PC-9 (cell line): ENCODE measurements around the gene TGFB3.

Experiments
- EZH2 ChIP-seq: fragments of 200-600 bp; sonication (generic); IDR thresholded peaks from 2 replicates; pipeline ENCODE4 v1.8.0; 2017; ENCODE audit warnings: antibody characterized with exemption, low read depth
- TF ChIP-seq, protein P1 (sequence below): fragments of 200-600 bp; sonication (generic); conservative IDR thresholded peaks from 2 replicates; pipeline ENCODE4 v1.6.1; 2017; ENCODE audit warnings: mixed run types, antibody characterized with exemption, mild to moderate bottlenecking, moderate library complexity

DNA sequence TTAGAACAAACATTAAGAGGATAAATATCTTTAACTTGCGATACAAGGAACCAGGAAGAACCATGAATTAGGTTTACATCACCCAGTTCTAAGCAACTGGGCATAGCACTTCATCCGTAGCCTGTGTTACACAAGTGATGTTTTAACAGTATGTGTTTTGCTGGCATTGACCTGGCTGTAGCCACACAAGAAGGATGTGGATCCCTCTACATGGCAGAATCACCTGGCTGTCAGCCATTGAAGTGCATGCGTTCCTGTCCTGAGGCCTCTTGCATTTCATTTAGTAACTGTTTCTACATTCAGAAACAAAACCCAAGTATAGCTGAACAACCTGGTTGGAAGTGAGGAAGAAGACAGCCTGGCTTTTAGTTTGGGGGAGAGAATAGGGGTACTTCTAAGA is 72.2 kb downstream of the TGFB3 start:
- TF ChIP-seq, protein P1, sequence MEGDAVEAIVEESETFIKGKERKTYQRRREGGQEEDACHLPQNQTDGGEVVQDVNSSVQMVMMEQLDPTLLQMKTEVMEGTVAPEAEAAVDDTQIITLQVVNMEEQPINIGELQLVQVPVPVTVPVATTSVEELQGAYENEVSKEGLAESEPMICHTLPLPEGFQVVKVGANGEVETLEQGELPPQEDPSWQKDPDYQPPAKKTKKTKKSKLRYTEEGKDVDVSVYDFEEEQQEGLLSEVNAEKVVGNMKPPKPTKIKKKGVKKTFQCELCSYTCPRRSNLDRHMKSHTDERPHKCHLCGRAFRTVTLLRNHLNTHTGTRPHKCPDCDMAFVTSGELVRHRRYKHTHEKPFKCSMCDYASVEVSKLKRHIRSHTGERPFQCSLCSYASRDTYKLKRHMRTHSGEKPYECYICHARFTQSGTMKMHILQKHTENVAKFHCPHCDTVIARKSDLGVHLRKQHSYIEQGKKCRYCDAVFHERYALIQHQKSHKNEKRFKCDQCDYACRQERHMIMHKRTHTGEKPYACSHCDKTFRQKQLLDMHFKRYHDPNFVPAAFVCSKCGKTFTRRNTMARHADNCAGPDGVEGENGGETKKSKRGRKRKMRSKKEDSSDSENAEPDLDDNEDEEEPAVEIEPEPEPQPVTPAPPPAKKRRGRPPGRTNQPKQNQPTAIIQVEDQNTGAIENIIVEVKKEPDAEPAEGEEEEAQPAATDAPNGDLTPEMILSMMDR, result no peak
- TF ChIP-seq EZH2, result no peak
